Daoy (cell line): ENCODE measurements around the gene GRAP2. TPM values are rescaled to one million over a fixed set of nuclear protein-coding genes. Genes with fewer than 3 reads are reported as not detected.
A peak's percentile ranks its signal among the peaks of the same experiment; 100 is the strongest.

Experiments
- DNase-seq: peaks from one replicate; pipeline ENCODE4 v3.0.0-alpha.2; 2015; ENCODE audit warnings: low read depth
- total RNA-seq: library from RNA; depleted of rRNA; stranded (reverse); fragments of >200 nt; shearing (Covaris generic); gene quantifications from 2 replicates; pipeline ENCODE4 v1.2.3, GENCODE V29; 2014

Gene GRAP2
- total RNA-seq, 1 experiment from 2014 or later: 0.11 TPM

DNA sequence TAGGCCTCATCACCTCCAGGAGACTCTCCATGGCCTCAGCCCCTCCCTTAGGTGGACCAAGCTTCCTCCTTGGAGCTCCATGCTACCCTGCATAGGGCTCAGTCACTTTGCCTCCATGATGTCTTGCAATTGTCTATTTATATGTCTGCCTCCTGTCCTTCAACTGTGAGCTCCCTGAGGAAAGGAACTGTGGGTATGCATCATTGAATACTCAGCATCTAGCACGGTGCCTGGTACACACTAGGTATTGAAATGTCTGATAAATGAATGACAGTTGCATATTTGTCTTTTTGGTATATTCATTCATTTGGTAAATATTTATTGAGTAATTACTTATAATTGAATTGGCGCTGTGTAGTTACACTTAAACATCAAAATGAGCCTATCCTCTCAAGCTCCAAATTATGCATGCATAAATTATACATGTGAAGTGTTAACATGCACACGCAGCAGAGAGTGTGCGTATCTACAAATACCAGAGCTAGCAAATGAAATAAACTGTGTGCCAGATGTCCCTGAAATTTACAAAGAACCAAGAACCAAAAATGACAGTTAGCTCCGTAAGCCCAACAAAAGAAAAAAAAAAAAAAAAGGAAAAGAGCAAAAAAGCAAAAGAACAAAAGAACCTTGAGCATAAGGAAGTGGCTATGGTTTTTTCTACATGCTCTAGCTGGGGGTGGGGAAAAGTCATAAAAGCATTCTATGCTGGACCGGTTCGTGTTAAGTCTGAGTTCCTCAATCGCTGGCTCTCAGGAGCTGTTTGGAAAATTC is 25.2 kb downstream of the GRAP2 start:
- DNase-seq: no peak

DNA sequence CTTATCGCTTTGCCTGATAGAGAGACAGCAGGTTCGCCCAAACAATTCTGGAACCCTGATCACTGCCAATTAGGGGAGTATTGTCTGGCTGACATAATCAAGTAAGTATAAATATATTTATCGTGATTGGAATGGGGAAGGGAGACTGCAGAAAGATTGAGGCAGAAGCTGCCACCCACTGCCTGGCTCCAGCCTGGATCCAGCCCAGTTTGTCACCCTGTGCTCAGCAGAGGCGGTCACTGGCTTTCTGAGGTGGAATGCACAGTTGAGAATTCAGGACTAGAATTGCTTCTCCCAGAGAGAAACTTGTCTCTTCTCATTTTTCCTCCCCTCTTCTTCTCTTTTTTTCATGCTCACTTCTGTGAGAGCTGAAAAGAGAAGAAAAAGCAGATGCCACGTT is 25.9 kb downstream of the GRAP2 start:
- DNase-seq: no peak

DNA sequence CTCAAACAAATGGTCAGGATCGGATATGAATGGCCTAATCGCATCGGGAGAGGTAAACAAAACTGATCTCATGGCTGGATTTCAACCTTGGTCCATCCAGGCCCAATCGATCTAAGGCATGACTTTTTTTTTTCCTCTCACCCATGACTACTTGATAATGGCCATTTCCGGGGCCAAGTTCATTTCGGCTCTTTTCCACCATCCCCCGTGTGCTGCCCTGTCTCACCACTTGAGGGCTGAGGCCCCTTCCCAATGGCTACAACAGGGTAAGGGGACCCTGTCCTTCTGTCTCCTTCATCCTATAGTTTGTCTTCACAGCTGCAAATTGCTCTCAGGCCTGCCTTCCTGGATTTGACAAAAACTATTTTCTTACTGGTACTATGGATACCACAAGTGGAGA is 26.7 kb downstream of the GRAP2 start:
- no peak for DNase-seq

DNA sequence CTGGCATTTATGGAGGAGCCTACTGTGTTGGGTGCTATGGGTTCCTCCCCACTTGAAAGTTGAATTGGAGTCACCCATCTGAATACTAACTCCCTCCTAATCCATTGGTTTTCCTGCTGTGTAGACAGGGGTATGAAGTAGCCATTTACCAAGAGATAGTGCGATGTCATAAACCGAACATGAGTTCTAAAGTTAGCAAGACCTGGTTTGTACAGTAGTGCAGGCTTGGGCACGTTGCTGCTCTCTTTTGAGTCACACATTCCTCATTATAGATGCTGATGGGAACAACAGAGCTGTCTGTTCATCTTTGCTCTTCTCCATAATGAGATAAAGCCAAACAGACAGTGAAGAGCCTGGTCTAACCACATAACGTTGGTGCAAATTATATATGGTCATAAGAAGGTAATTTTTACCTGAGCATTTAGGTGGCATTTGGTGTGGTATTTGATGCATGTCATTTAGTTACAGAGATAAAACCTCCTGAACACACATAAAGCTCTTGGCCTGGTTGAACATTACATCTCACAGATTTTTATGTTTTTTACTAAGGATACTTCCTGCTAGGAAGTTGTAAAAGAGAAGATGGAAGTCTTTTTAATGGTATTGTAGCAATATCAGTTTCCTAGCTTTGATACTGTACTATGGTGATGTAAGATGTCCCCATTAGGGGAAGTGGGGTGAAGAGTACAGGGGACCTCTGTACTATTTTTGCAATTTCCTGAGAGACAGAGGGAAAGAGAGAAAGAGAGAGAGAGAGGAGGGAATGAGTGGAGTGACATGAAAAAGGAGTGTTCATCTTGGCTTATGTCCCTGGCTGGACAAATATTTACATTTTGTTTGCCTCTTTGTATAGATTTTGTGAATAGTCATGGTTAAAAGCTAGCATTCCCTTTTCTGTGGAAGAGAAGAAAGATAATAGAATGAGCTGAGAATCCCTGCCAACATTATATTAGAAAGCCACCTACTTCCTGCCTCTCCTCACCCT is 27.9 kb downstream of the GRAP2 start:
- no peak for DNase-seq

DNA sequence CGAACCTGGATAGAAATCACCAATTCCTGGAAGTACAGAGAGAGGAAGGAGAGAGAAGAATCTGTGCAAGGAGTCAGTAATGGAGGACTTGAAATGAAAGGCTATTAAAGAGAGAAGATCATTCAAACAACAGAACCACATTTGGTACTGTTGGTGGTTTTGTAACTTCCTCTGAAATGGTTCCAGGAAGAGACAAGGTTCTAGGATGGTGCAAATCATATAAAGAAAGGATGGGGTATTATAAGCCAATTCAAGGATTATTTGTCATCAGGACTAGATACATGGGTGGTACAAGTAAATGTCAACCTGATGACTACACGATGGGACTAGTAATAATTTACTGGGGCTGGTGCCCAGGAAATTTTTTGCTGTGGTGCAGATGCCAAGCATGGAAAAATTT is 30.4 kb downstream of the GRAP2 start:
- no peak for DNase-seq

DNA sequence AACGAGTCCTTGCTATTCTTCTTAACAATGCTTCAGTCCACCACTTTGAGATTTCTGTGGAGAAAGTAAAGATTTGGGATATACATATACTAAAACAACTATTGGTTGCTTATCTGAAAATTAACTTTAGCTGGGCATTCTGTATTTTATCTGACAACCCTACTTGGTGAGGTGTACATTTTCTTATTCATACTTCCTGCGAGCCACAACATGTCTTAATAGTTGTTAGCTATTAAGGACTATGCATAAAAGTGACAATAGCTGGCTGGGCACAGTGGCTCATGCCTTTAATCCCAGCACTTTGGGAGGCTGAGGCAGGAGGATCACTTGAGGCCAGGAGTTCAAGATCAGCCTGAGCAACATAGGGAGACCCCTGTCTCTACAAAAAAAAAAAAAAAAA is 31.3 kb downstream of the GRAP2 start:
- DNase-seq: no peak

DNA sequence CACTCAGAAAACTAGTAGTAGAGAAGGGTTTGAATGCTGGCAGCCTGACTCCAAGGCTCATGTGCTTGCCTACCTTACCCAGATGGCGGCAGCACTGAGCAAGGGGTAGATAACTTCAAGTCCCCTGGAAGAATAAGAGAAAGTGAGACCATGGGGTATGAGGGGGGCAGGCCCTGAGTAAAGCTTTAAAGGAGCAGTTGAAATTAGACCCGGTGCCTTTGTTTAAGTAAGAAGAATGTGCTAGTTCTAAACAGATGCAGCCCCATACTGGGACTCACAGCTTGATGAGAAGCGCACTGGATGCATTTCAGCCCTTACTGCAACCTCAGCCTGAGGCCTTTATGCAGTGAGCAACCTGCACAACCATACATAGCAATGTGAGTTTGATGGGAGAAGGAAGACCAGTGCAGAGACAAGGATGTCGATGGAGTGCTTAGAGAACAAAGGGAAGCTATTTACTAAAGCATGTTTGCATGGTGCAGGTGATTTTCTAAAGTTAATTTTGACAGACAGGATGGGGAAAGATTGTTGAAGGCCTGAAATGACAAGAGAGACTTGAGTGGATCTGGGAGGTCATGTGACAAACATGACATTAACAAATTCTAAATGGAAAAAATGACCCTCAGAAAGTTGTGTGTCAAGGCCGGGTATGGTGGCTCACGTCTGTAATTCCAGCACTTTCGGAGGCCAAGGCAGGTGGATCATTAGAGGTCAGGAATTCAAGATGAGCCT is 32.2 kb downstream of the GRAP2 start:
- peak; percentile 44 for DNase-seq

DNA sequence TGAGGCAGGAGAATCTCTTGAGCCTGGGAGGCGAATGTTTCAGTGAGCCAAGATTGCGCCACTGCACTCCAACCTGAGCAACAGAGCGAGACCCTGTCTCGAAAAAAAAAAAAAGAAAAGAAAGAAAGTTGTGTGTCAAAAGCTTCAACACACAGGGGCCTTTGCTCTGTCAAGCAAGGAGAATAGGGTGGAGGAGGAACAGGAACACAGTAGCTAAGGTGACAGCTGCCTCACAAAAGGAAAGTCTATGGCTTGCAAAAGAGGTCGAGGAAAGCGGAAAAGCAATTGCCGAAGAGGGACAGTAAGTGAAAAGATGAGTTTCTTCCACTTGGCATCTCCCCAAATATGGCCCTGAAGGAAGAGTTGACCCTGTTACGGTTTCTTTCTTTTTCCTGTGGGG is 32.9 kb downstream of the GRAP2 start:
- no peak for DNase-seq

DNA sequence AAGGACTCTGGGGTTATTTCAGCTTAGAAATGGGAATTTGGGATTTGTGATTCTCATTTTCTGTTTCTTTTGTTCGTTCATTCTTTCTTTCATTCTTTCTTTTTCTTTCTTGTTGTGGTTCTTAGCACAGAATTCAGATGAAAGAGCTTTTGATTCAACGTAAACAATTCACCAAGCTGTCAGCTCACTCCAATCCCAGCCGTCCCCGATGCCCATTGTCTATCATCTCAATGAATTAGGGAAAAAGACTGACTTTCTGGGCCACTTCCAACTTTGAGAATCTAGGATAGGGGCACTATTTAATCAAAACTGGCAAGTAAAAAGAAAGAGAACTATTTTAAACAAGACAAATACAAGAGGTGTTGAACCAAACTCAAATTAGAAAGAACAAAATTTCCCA is 34.2 kb downstream of the GRAP2 start:
- no peak for DNase-seq

DNA sequence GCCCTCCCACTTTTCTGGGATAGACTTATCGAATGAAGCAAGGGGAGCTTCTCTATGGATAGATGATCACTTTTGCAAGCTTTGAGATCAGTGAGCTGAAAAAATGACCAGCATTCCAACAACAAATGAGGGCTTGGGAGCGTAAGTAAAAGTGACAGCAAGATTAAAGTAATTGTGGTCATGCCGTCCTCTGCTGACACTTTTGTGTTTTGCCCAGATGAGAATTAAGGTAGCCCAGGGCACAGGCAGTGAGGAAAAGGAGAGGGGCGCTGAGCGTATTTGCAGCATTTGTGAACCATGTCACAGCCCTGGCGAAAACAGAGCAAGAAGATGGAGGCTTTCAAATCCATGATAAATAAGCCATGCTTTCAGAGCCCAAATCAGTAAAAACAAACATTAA is 34.7 kb downstream of the GRAP2 start:
- DNase-seq: no peak

DNA sequence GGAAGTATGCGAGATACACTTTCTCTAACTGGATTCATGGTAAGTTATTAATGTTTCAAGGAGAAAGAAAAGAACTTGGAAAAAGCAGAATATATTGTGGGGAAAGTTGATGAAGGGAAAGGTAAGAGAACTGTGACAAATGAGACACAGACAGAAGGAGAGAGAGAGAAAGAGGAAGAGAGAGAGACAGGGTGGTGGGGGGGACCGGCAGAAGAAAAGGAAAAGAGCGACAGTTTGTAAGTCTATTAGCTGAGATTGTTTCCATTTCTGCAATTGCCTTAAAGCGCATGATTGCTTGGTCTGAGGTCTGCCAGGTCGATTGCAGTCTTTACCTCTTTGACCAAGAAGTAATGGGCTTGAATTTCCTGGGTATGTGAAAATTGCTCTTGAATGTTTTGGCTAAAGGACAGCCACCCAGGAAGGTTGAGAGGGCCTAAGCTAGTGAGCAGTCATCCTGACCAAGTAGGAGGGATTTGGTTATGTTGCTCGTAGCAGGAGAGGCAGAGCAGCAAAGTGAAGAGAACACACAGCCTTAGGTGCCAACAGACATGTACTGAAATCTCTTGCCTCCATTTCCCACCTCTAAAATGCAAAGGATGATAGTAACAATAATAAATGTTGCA is 35.8 kb downstream of the GRAP2 start:
- DNase-seq: no peak

DNA sequence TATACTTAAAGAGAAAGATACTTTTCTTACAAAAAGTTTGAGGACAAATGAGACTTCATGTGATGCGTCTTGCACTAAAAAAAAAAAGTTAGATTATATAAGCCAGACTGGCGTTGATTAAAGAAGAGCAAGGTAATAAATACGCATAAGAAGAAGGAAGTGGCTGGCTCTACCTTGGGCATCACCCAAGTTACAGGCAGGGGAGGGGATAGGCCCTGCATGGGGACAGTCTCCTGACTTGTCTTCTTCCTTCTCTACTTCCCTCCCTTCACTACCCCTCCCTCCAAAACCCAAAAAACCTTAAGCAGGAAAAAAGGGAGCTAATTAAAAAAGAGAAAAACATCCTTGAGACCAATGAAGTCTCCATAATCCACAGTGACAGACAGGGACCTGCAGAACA is 37.0 kb downstream of the GRAP2 start:
- no peak for DNase-seq

DNA sequence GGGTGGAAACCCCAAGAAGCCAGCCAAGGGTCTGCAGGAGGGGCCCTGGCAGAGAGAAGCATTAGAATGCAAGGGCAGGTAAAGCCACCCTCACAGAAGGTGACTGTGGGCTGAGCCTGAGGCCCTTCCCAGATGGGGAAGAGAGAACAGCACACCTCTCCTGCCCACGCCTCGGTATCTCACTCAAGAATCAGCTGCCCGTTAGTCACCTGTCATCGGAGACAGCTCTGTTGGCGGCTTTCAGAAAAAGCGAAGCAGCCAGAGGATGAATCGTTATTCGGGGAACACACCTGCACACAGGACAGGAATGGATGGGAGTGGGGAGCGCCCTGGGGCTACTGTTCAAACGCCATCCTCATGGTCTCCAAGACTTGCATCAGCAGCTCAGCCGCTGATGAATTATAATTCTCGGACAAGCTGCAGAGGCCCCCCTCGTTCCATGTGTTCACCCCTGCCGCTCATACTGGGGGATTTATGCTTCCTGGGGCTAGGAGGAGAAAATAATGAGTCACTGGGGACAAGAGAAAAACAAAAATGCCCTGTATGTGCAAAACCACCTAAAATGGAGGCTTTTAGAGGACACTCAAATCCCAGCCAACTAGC is 37.7 kb downstream of the GRAP2 start:
- DNase-seq: no peak

DNA sequence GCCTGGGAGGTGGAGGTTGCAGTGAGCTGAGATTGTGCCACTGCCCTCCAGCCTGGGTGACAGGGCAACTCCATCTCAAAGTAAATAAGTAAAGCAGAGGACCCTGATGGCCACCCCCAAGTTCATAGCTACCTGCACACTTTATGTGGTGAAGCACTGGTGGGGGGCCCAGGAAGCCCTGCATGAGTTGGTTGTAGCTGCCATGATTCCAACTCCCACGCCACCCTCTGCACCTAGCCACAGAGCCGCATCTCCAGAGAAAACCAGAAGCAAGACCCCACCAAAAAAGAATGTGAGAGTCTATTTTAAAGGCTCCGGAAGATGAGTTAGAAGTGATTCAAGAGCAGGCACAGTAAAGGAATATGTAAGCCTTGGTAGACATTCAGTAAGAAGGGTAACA is 38.9 kb downstream of the GRAP2 start:
- DNase-seq: no peak

DNA sequence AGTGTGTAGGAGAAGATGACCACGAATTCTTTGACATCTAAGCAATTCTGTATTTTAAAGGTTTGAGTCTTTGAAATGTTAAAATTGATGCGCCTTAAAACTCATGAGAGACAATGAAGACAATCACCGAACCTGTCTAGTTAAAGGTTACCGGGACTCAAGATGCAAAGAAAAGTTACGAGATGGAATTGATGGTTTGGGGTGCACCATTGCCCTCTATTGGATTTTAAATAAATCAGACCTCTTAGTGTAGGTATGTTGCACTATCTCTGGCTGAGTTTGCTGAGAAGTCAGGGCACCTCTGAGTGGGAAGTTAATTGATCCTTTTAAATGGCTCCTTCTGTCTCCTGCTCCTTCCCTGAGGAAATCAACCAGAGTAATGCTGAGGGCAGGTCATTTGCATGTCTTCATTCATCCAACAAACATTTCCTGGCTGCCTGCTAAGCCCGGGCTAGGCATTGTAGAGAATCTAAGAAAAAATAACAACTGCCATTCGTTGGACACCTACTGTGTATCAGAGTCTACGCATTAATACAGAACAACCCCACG is 39.9 kb downstream of the GRAP2 start:
- DNase-seq: no peak

DNA sequence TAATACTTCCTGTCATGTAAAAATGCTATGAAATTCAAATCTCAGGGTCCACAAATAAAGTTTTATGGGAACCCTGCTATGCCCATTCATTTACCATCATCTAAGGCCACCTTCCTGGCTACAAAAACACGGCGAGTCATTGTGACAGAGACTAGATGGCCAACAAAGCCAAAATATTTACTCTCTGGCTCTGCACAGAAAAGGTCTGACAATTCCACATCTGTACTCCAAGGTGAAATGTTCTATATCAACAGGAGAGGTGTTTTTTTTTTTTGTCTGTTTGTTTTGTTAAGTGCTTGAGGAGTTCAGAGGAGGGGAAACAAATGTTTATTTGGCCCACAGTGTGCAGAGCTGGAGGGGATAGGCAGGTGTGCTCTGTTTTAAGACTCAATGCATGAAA is 40.7 kb downstream of the GRAP2 start:
- no peak for DNase-seq

DNA sequence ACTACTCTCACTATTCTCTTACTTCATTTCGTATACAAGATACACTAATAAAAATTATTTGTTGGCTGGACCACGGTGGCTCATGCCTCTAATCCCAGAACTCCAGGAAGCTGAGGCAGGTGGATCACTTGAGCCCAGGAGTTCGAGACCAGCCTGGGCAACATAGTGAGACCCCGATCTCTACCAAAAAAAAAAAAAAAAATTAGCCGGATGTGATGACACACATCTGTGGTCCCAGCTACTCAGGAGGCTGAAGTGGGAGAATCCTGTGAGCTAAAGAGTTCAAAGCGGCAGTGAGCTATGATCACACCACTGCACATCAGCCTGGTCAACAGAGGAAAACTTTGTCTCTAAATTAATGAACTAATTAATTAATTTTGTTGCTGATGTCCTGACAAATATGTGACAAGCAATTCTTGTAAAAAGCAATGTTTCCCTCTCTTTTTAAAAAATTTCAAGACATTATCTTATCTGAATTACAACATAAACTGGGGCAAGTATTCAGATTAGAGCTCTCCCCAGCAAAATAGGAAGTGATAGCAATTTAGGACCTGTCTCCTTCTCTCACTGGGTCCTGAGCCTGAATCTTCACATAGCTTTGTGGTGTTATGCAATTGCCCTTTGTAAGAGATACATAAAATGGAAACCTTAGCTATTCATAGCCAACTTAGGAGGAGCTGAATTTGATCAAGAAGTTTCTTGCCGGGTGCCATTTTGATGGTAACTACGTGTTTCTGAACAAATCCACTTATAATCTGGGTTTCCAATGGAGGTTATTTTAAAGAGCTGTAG is 41.8 kb downstream of the GRAP2 start:
- no peak for DNase-seq

DNA sequence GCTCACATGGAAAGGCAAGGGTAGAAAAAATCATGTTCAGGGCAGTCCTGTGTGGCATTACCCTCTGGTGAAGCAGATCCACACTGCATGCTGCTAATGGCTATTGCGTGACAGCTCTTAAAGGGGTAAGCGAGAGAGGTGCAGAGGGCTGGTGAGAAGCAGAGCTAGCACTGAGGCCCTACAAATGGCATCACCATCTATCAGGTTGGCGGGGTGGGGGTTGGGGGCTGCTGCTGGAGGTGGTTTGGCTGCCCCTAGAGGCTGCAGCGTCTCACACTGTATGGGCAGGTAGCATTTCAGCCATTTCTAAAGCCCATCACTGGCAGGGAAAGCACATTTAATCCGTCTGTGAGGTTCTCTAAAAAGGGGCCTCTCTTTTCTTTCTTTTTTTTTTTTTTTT is 42.5 kb downstream of the GRAP2 start:
- DNase-seq: no peak

DNA sequence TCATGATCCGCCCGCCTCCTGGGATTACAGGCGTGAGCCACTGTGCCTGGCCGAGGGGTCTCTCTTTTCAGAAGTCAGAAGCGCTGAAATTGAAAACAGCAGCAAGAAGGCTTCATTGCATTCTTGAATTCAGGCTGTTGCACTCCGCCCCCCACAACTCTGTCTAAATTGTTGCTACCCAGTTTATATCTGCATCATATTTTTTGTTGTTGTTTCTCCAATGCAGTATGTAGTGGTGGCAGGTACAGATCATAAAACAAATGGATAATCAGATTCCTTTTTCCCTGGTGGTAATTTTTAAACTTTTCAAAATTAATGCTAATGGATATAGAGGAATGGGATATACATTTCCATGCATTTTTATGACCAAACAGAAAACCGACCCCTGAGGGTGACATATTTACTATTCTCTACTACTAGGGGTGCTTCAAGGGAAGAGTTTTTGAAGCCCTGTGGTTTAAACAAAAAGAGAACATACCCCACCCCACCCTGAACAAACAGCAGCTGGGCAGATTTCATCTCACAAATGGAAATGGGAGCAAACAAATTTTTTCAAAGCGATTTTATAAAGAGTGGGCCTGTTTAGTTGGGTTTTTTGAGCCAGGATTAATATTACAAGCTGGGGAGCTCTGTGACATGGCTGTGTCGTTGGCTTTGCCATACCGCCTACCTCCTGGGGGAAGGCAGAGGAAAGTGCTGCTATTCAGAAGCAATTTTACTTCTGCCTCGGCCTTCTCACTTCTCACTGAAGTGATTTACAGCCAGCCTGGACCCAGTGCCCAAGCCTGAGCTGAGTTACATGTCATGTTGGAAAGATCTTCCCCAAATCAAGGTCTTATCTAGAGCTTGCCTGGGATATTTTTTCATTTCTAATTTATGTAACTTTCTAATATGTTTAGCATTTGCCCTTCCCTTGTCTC is 43.3 kb downstream of the GRAP2 start:
- DNase-seq: no peak
